GM12878 (cell line): Measurements from ENCODE around the gene CPEB3. TPM values are rescaled to one million over a fixed set of nuclear protein-coding genes. Genes with fewer than 3 reads are reported as not detected.

ENCODE experiments used
- ATAC-seq: fragments of 200-7000 bp; cut with Tn5 transposase; 3 replicates; pipeline ENCODE4 v1.9.1; 2020; ENCODE audit warnings: mild to moderate bottlenecking, moderate library complexity
- BruUV-seq: library from RNA; stranded (reverse); fragments of 400-500 nt; replicated peaks from 2 replicates; lab custom pipeline; 2021; lab: Mats Ljungman, UMichigan
- CTCF ChIA-PET: fragments of 300-600 bp; sonication (Branson Sonifier 250); formaldehyde crosslinking; extraction: SDS; loops from one replicate; lab custom pipeline; 2021; ENCODE audit warnings: inconsistent platforms; lab: Yijun Ruan, JAX
- POLR2A ChIA-PET: fragments of 350-600 bp; formaldehyde crosslinking; extraction: SDS; loops from one replicate; lab custom pipeline; 2021; ENCODE audit warnings: inconsistent platforms; lab: Charles Lee
- RAD21 ChIA-PET: fragments of 300-600 bp; sonication (Branson Sonifier 250); formaldehyde crosslinking; loops from one replicate; lab custom pipeline; 2023; ENCODE audit warnings: antibody characterized with exemption; ENCODE audit not compliant: unreplicated experiment; lab: Charles Lee
- SMC1A ChIA-PET: fragments of 300-600 bp; sonication (Branson Sonifier 250); formaldehyde crosslinking; loops from one replicate; lab custom pipeline; 2023; ENCODE audit not compliant: unreplicated experiment, uncharacterized antibody; lab: Charles Lee
- DNase-seq: peaks from one replicate; pipeline ENCODE4 v3.0.0-alpha.2; 2011; ENCODE audit warnings: low read depth, low spot score
- FAIRE-seq: peaks from 3 replicates; lab custom pipeline; 2011; peaks lifted over from hg19 to GRCh38; lab: Jason Lieb, UNC
- H2AFZ ChIP-seq: 2 replicates; pipeline ENCODE4 v1.6.0; 2011; ENCODE audit warnings: low read depth, low read length, control low read depth; ENCODE audit not compliant: control insufficient read depth
- H3K27ac ChIP-seq: 2 replicates; pipeline ENCODE4 v1.5.1; 2011; ENCODE audit warnings: control low read depth; ENCODE audit not compliant: control insufficient read depth, insufficient read depth
- H3K27me3 ChIP-seq, 2 experiments: replicated peaks in 1 of 2; 2 replicates each; pipeline versions ENCODE4 v1.6.0 to v1.6.1; 2011; ENCODE audit warnings: low read length in 1 of 2; ENCODE audit not compliant: control insufficient read depth in 2 of 2, insufficient read depth in 2 of 2
- H3K36me3 ChIP-seq, 2 experiments: 2 replicates each; pipeline ENCODE4 v1.5.1; 2011; ENCODE audit warnings: low read length in 1 of 2; ENCODE audit not compliant: control insufficient read depth in 2 of 2, insufficient read depth in 2 of 2
- H3K4me1 ChIP-seq: 2 replicates; pipeline ENCODE4 v1.6.1; 2011; ENCODE audit warnings: mild to moderate bottlenecking, low read length, moderate library complexity, mixed read lengths; ENCODE audit not compliant: control insufficient read depth, insufficient read depth
- H3K4me2 ChIP-seq: 2 replicates; pipeline ENCODE4 v1.6.0; 2011; ENCODE audit warnings: control low read depth; ENCODE audit not compliant: control insufficient read depth, insufficient read depth
- H3K4me3 ChIP-seq: fragments of 200-600 bp; sonication (generic); 2 replicates; pipeline ENCODE4 v1.5.1; 2016
- H3K79me2 ChIP-seq: 2 replicates; pipeline ENCODE4 v1.6.0; 2011; ENCODE audit warnings: low read length; ENCODE audit not compliant: control insufficient read depth, insufficient read depth
- H3K9ac ChIP-seq: 2 replicates; pipeline ENCODE4 v1.8.0; 2011; ENCODE audit warnings: low read length, control low read depth, mixed read lengths; ENCODE audit not compliant: control insufficient read depth, insufficient read depth
- H3K9me3 ChIP-seq: replicated peaks from 3 replicates; pipeline ENCODE4 v1.5.1; 2011; ENCODE audit warnings: mild to moderate bottlenecking, low read length; ENCODE audit not compliant: control insufficient read depth, insufficient read depth
- H4K20me1 ChIP-seq: 2 replicates; pipeline ENCODE4 v1.6.0; 2011; ENCODE audit not compliant: control insufficient read depth, insufficient read depth
- BHLHE40 ChIP-seq, 2 experiments: fragments of 450-650 bp in 1 of 2; IDR thresholded peaks; 2 replicates each; pipeline ENCODE4 v1.6.1; 2011 to 2017; ENCODE audit warnings: low read depth in 2 of 2, borderline replicate concordance in 1 of 2, improper control_type of control experiment in 1 of 2, low read length in 1 of 2, mild to moderate bottlenecking in 1 of 2
- BRCA1 ChIP-seq: IDR thresholded peaks from 2 replicates; pipeline ENCODE4 v1.6.1; 2011; ENCODE audit warnings: low read depth, low read length, improper control_type of control experiment
- CHD1 ChIP-seq: IDR thresholded peaks from 2 replicates; pipeline ENCODE4 v1.6.1; 2012; ENCODE audit warnings: low read depth, low read length, improper control_type of control experiment
- CHD4 ChIP-seq: fragments of 200-600 bp; sonication (generic); IDR thresholded peaks from 2 replicates; pipeline ENCODE4 v1.6.1; 2016; ENCODE audit warnings: mild to moderate bottlenecking
- EP300 ChIP-seq, 2 experiments: fragments of 150-350 bp in 1 of 2; IDR thresholded peaks; 2 replicates each; pipeline ENCODE4 v1.6.1; 2011 to 2012; ENCODE audit warnings: low read depth in 2 of 2, low read length in 2 of 2, borderline replicate concordance in 1 of 2, improper control_type of control experiment in 1 of 2, inconsistent platforms in 1 of 2; ENCODE audit not compliant: control insufficient read depth in 1 of 2
- HCFC1 ChIP-seq: fragments of 150-350 bp; IDR thresholded peaks from 2 replicates; pipeline ENCODE4 v1.6.1; 2014; ENCODE audit warnings: low read length
- HDGF ChIP-seq: fragments of 450-650 bp; IDR thresholded peaks from 2 replicates; pipeline ENCODE4 v1.6.1; 2016; ENCODE audit warnings: antibody characterized with exemption
- NFIC ChIP-seq: IDR thresholded peaks from 2 replicates; pipeline ENCODE4 v1.6.1; 2012; ENCODE audit warnings: low read depth, mild to moderate bottlenecking, inconsistent platforms, low read length, moderate library complexity
- NFYA ChIP-seq: IDR thresholded peaks from 2 replicates; pipeline ENCODE4 v1.6.1; 2011; ENCODE audit warnings: low read depth, mild to moderate bottlenecking, low read length, improper control_type of control experiment, borderline replicate concordance
- POU2F2 ChIP-seq: IDR thresholded peaks from 3 replicates; pipeline ENCODE4 v1.6.1; 2011; ENCODE audit warnings: low read depth, mild to moderate bottlenecking, low read length, borderline replicate concordance
- SPI1 ChIP-seq: IDR thresholded peaks from 2 replicates; pipeline ENCODE4 v1.6.1; 2011; ENCODE audit warnings: low read depth, mild to moderate bottlenecking, low read length, moderate library complexity, borderline replicate concordance; ENCODE audit not compliant: insufficient read depth
- SREBF1 ChIP-seq: IDR thresholded peaks from 2 replicates; pipeline ENCODE4 v1.6.1; 2012; ENCODE audit warnings: mild to moderate bottlenecking, low read length
- SREBF2 ChIP-seq: IDR thresholded peaks from 2 replicates; pipeline ENCODE4 v1.6.1; 2012; ENCODE audit warnings: mild to moderate bottlenecking, low read length
- STAT1 ChIP-seq: fragments of 450-650 bp; conservative IDR thresholded peaks from 2 replicates; pipeline ENCODE4 v1.6.1; 2014; ENCODE audit warnings: antibody characterized with exemption, mild to moderate bottlenecking
- ZNF622 ChIP-seq: fragments of 450-650 bp; IDR thresholded peaks from 2 replicates; pipeline ENCODE4 v1.6.1; 2017; ENCODE audit warnings: mild to moderate bottlenecking, inconsistent platforms
- whole genome bisulfite sequencing: methylation state at CpG from one replicate; pipeline ENCODE4 v1.1.6; 2016; ENCODE audit warnings: low lambda C conversion rate; ENCODE audit not compliant: insufficient replicate concordance, insufficient coverage; ENCODE audit errors: missing lambda C conversion rate; 5-methylcytosine and 5-hydroxymethylcytosine counted together
- in situ Hi-C: fragments of 300-500 bp; cut with MboI; formaldehyde crosslinking; loops from 9 replicates; pipeline ENCODE4 v1.14.3; 2018; ENCODE audit warnings: mixed read lengths
- intact Hi-C: fragments of 100-400 bp; cut with micrococcal nuclease; formaldehyde crosslinking; loops from one replicate; pipeline ENCODE4 v1.14.2; 2022; ENCODE audit not compliant: unreplicated experiment
- polyA plus RNA-seq, 11 experiments: library from polyadenylated mRNA; depleted of rRNA in 4 of 11; unstranded in 6 of 11; stranded (reverse) in 5 of 11; fragments of >200 nt; fragmentation: Nextera tagmentation in 4 of 11; fragmentation: Illumina TruSeq in 1 of 11; extraction: Ambion mirVana in 4 of 11; extraction: Trizol in 1 of 11; gene quantifications; 1 replicate in 1 of 11; 2 replicates in 10 of 11; pipeline versions ENCODE4 v1.2.1 to v1.2.3, GENCODE V29; 2011 to 2016; ENCODE audit warnings: inconsistent platforms in 2 of 11, missing spikeins in 2 of 11, low read depth in 1 of 11
- total RNA-seq, 4 experiments: library from RNA; depleted of rRNA in 3 of 4; stranded (reverse); fragments of >200 nt in 3 of 4; fragmentation: Illumina TruSeq in 1 of 4; extraction: Trizol in 1 of 4; gene quantifications; 2 replicates each; pipeline versions ENCODE4 v1.2.1 to v1.2.3, GENCODE V29; 2013 to 2021
- TF ChIP-seq, protein P1 (sequence below): IDR thresholded peaks from 2 replicates; pipeline ENCODE4 v1.6.1; 2011; ENCODE audit warnings: borderline replicate concordance, low read depth, mild to moderate bottlenecking, moderate library complexity, low read length; ENCODE audit not compliant: insufficient read depth, poor library complexity, severe bottlenecking
- TF ChIP-seq, protein P2 (sequence below): IDR thresholded peaks from 2 replicates; pipeline ENCODE4 v1.6.1; 2011; ENCODE audit warnings: borderline replicate concordance, low read depth, mild to moderate bottlenecking, moderate library complexity, mixed read lengths, low read length; ENCODE audit not compliant: insufficient read depth; ENCODE audit errors: extremely low read length
- TF ChIP-seq, protein P3 (sequence below): fragments of 450-650 bp; IDR thresholded peaks from 2 replicates; pipeline ENCODE4 v1.6.1; 2018; ENCODE audit warnings: borderline replicate concordance, mild to moderate bottlenecking; ENCODE audit not compliant: partially characterized antibody

The CPEB3 gene
- total and polyA plus RNA-seq, 10 of the 15 experiments (the other 5 are each of a cell fraction or from before 2014, with no cell fraction given): 0.50 to 2.3 (median 1.2) TPM

DNA sequence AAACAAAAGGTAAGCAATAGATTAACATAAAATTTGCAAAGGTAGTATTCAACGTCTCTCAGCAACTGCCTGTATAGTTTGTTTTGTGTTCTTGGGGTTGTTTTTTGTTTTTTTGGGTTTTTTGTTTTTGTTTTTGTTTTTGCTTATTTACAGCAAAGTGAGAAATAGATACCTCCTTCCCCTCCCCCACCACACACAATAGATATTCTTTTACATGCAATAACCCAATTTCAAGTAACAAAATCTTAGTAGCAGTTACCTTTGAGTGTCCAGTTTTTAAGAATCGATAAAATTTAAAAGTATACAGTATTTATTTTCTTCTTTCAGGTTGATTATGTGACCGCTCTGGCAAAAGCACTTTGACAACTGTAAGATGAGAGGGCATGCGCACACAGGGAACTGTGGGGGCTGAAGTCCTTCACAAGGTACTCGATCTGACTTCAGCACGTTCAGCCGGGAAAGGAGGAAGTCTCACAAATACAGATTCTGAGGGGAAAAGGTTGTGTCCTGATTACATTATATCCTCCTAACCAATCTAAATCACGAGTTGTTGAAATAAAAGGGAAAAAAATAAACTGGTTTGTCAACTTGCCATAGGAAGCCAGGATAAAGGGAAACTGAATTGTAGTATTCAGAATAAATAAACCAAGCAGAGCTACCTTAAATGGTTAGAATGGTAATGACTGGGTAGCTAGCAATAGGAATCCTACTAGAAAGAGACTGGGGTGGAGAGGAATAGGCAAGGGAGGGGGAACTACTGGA lies 47.8 kb downstream of the CPEB3 start:
- intact Hi-C loops (no loop called here), in situ Hi-C loops (no loop called here)
- H2AFZ ChIP-seq: peak overlapping the region; percentile 60
- FAIRE-seq (peak; percentile 70), DNase-seq (no peak), ATAC-seq (peak; percentile 44; the same call in 2 of the 3 replicates)
- ChIA-PET CTCF (interaction anchor here (0.6 to 2.5 kb wide), 5 partner anchors 23 to 155 kb away, joined by 3 to 10 read pairs (median 5); partner anchors contain the start of genes CPEB3 and MARCHF5), SMC1A (interaction anchor here (0.6 to 4.9 kb wide), 16 partner anchors 11 to 155 kb away, joined by 3 to 31 read pairs (median 4); partner anchors contain the start of genes CPEB3 and MARCHF5), RAD21 (interaction anchor here (0.5 to 4.4 kb wide), 6 partner anchors 15 to 155 kb away, joined by 3 to 21 read pairs (median 5); partner anchors contain the start of genes CPEB3 and MARCHF5), POLR2A (interaction anchor here (0.5 to 1.0 kb wide), 4 partner anchors 48 to 75 kb away, joined by 4 read pairs; partner anchors contain the start of gene MARCHF5)
- H3K27ac ChIP-seq: no peak overlapping the region
- H3K79me2 ChIP-seq: peaks cover 3% of the 10 kb centered on the region
- 0 out of 2 replicates have a peak, but pooled peaks cover 3% of the 10 kb centered on the region for H4K20me1 ChIP-seq
- H3K27me3 ChIP-seq: no peaks in the 10 kb centered on the region; a peak in 1 of 4 replicates
- peaks cover 15% of the 10 kb centered on the region for H3K4me1 ChIP-seq
- peak overlapping the region; percentile 55; the same call in 1 of the 2 replicates for H3K4me2 ChIP-seq
- H3K9me3 ChIP-seq: no peaks in the 10 kb centered on the region
- H3K36me3 ChIP-seq: peaks cover 0 to 2% of the 10 kb centered on the region in 2 experiments; a peak in 1 of 4 replicates
- WGBS: 5% methylated on average over 8 of the region's 8 CpGs
- H3K4me3 ChIP-seq: no peak overlapping the region
- no peak overlapping the region for H3K9ac ChIP-seq
- no TSS peak for BruUV-seq
- TF ChIP-seq NFYA: no peak
- TF ChIP-seq SREBF2: no peak
- TF ChIP-seq, protein P1, sequence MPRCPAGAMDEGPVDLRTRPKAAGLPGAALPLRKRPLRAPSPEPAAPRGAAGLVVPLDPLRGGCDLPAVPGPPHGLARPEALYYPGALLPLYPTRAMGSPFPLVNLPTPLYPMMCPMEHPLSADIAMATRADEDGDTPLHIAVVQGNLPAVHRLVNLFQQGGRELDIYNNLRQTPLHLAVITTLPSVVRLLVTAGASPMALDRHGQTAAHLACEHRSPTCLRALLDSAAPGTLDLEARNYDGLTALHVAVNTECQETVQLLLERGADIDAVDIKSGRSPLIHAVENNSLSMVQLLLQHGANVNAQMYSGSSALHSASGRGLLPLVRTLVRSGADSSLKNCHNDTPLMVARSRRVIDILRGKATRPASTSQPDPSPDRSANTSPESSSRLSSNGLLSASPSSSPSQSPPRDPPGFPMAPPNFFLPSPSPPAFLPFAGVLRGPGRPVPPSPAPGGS: no peak
- peak; percentile 63; the same call in 1 of the 2 replicates for TF ChIP-seq SPI1
- no peak for TF ChIP-seq HDGF
- TF ChIP-seq EP300 (IDR thresholded peaks at IDR 0.05; ENCODE audit: borderline replicate concordance in 1 of 2, control insufficient read depth in 1 of 2, low read depth in 2 of 2, low read length in 2 of 2): no peak
- TF ChIP-seq ZNF622: no peak
- TF ChIP-seq CHD4: no peak
- TF ChIP-seq, protein P2, sequence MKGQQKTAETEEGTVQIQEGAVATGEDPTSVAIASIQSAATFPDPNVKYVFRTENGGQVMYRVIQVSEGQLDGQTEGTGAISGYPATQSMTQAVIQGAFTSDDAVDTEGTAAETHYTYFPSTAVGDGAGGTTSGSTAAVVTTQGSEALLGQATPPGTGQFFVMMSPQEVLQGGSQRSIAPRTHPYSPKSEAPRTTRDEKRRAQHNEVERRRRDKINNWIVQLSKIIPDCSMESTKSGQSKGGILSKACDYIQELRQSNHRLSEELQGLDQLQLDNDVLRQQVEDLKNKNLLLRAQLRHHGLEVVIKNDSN: no peak
- peak; percentile 70 for TF ChIP-seq HCFC1
- TF ChIP-seq, protein P3, sequence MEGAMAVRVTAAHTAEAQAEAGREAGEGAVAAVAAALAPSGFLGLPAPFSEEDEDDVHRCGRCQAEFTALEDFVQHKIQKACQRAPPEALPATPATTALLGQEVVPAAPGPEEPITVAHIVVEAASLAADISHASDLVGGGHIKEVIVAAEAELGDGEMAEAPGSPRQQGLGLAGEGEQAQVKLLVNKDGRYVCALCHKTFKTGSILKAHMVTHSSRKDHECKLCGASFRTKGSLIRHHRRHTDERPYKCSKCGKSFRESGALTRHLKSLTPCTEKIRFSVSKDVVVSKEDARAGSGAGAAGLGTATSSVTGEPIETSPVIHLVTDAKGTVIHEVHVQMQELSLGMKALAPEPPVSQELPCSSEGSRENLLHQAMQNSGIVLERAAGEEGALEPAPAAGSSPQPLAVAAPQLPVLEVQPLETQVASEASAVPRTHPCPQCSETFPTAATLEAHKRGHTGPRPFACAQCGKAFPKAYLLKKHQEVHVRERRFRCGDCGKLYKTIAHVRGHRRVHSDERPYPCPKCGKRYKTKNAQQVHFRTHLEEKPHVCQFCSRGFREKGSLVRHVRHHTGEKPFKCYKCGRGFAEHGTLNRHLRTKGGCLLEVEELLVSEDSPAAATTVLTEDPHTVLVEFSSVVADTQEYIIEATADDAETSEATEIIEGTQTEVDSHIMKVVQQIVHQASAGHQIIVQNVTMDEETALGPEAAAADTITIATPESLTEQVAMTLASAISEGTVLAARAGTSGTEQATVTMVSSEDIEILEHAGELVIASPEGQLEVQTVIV: no peak
- no peak for TF ChIP-seq STAT1
- peak; percentile 83 to 87 for TF ChIP-seq BHLHE40 (IDR thresholded peaks at IDR 0.05; ENCODE audit: borderline replicate concordance in 1 of 2, low read depth in 2 of 2, low read length in 1 of 2)
- TF ChIP-seq SREBF1: peak; percentile 63; the same call in 1 of the 2 replicates
- no peak for TF ChIP-seq POU2F2
- peak; percentile 86; the same call in 1 of the 2 replicates for TF ChIP-seq CHD1
- no peak for TF ChIP-seq BRCA1
- no peak for TF ChIP-seq NFIC
